ENCODE measurements around the gene RHBDD2.
"Not testable (repeated sequence)": the region's sequence is repeated elsewhere in the genome, so short reads cannot be mapped to it uniquely, and the experiment has no call there.

The RHBDD2 gene

DNA sequence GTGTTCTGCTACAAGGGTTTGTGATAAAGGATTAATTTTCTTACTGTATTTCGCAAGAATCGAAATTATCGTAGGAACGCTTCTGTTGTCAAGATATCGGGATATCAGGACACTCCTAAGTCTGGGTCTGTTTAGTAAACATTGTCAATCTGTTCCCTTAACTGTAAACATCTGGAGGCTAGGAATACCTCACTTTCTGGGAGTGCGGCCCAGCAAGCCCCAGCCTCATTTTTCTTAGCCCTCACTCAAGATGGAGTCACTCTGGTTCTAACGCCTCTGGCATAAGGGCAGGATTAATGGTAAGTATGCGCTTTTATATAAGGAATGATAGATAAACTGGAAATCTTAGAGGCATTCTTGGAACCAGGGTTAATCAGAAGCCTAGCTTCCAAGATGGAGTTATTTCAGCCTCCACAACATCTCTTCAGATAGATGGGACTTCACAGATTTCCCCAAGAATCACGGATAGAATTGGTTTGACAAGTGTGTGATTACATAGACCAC is 35.2 kb upstream of the RHBDD2 start:
- H2AFZ ChIP-seq (ENCODE audit: low read length), result no peak overlapping the region
- no peaks in the 10 kb centered on the region for H3K4me1 ChIP-seq (ENCODE audit: insufficient read depth, low read length, severe bottlenecking)
- no peak overlapping the region for H3K4me3 ChIP-seq (ENCODE audit: low read depth, low read length, poor library complexity, severe bottlenecking)
- H3F3A ChIP-seq (ENCODE audit: insufficient read depth, low read length), result no peaks in the 10 kb centered on the region
- no peak overlapping the region for H3K27ac ChIP-seq (ENCODE audit: low read depth, low read length, poor library complexity, severe bottlenecking)
- no peaks in the 10 kb centered on the region for H3K9me2 ChIP-seq (ENCODE audit: low read depth, low read length)
- H3K79me2 ChIP-seq (ENCODE audit: insufficient read depth, low read length), result no peaks in the 10 kb centered on the region
- no peaks in the 10 kb centered on the region for H3K27me3 ChIP-seq (ENCODE audit: insufficient read depth, low read length)
- H3K9me3 ChIP-seq (ENCODE audit: low read length), result no peaks in the 10 kb centered on the region
- TF ChIP-seq, protein P1, sequence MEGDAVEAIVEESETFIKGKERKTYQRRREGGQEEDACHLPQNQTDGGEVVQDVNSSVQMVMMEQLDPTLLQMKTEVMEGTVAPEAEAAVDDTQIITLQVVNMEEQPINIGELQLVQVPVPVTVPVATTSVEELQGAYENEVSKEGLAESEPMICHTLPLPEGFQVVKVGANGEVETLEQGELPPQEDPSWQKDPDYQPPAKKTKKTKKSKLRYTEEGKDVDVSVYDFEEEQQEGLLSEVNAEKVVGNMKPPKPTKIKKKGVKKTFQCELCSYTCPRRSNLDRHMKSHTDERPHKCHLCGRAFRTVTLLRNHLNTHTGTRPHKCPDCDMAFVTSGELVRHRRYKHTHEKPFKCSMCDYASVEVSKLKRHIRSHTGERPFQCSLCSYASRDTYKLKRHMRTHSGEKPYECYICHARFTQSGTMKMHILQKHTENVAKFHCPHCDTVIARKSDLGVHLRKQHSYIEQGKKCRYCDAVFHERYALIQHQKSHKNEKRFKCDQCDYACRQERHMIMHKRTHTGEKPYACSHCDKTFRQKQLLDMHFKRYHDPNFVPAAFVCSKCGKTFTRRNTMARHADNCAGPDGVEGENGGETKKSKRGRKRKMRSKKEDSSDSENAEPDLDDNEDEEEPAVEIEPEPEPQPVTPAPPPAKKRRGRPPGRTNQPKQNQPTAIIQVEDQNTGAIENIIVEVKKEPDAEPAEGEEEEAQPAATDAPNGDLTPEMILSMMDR (IDR thresholded peaks at IDR 0.05; ENCODE audit: low read length), result no peak
- TF ChIP-seq EZH2 (IDR thresholded peaks at IDR 0.05; ENCODE audit: borderline replicate concordance, low read length), result no peak
- no peak overlapping the region for H3K9ac ChIP-seq (ENCODE audit: low read length)
- no peaks in the 10 kb centered on the region for H4K20me1 ChIP-seq (ENCODE audit: insufficient read depth, low read length)
- no peak overlapping the region for H3K4me2 ChIP-seq (ENCODE audit: low read length)
- no peaks in the 10 kb centered on the region for H3K36me3 ChIP-seq (ENCODE audit: insufficient read depth, low read length)

DNA sequence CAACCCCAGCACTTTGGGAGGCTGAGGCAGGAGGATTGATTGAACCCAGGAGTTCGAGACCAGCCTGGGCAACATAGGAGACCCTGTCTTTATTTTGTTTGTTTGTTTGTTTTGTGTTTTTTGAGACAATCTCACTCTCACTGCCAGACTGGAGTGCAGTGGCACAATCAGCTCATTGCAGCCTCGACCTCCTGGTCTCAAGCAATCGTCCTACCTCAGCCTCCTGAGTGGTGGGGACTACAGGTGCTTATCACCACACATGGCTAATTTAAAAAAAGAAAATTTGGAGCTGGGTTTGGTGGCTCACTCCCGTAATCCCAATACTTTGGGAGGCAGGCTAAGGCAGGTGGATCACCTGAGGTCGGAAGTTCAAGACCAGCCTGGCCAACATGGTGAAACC is 34.7 kb upstream of the RHBDD2 start:
- Histone ChIP-seq H4K20me1 (ENCODE audit: insufficient read depth, low read length) (no peaks in the 10 kb centered on the region), H3K4me1 (ENCODE audit: insufficient read depth, low read length, severe bottlenecking) (no peaks in the 10 kb centered on the region), H3K27me3 (ENCODE audit: insufficient read depth, low read length) (no peaks in the 10 kb centered on the region), H3K4me2 (ENCODE audit: low read length) (no peak overlapping the region), H3F3A (ENCODE audit: insufficient read depth, low read length) (no peaks in the 10 kb centered on the region), H3K79me2 (ENCODE audit: insufficient read depth, low read length) (no peaks in the 10 kb centered on the region), H3K9ac (ENCODE audit: low read length) (no peak overlapping the region), H3K27ac (ENCODE audit: low read depth, low read length, poor library complexity, severe bottlenecking) (no peak overlapping the region), H3K4me3 (ENCODE audit: low read depth, low read length, poor library complexity, severe bottlenecking) (no peak overlapping the region), H3K9me3 (ENCODE audit: low read length) (no peaks in the 10 kb centered on the region), H3K9me2 (ENCODE audit: low read depth, low read length) (no peaks in the 10 kb centered on the region), H3K36me3 (ENCODE audit: insufficient read depth, low read length) (no peaks in the 10 kb centered on the region), H2AFZ (ENCODE audit: low read length) (no peak overlapping the region)
- TF ChIP-seq, protein P1 (IDR thresholded peaks at IDR 0.05; ENCODE audit: low read length), result no peak
- no peak for TF ChIP-seq EZH2 (IDR thresholded peaks at IDR 0.05; ENCODE audit: borderline replicate concordance, low read length)

- H3K9me3 ChIP-seq (ENCODE audit: low read length); H3K9me2 ChIP-seq (ENCODE audit: low read depth, low read length); H3K4me2 ChIP-seq (ENCODE audit: low read length); H3K36me3 ChIP-seq (ENCODE audit: insufficient read depth, low read length); H3K27ac ChIP-seq (ENCODE audit: low read depth, low read length, poor library complexity, severe bottlenecking); H3K4me1 ChIP-seq (ENCODE audit: insufficient read depth, low read length, severe bottlenecking); H3K79me2 ChIP-seq (ENCODE audit: insufficient read depth, low read length); H2AFZ ChIP-seq (ENCODE audit: low read length); H3K27me3 ChIP-seq (ENCODE audit: insufficient read depth, low read length); H3F3A ChIP-seq (ENCODE audit: insufficient read depth, low read length); H3K9ac ChIP-seq (ENCODE audit: low read length); H4K20me1 ChIP-seq (ENCODE audit: insufficient read depth, low read length); H3K4me3 ChIP-seq (ENCODE audit: low read depth, low read length, poor library complexity, severe bottlenecking): not testable (repeated sequence)
Measured at GRCh38 chr7:75845132-75845531, 33.7 kb upstream of the RHBDD2 start.

DNA sequence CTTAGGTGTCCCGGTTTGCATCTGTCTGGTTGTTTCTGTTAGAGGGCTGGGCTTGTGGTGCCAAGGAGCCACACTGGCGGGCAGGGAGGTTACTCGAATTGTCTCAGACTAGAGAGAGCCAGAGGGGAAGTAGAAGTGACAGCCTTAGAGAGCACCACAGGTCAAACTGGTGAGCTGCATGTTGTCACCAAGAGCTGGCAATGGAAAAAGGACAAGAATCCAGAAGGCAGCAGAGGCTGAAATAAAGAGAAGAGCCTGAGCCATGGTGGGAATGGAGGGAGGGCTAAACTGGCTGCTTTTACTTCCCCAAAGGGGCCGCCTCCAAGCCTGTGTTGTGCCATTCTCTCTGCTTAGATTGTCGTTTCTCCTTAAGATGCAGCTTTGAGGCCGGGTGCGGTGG is 31.1 kb upstream of the RHBDD2 start:
- no peak overlapping the region for H3K4me3 ChIP-seq (ENCODE audit: low read depth, low read length, poor library complexity, severe bottlenecking)
- H3K4me2 ChIP-seq (ENCODE audit: low read length), result no peak overlapping the region
- no peaks in the 10 kb centered on the region for H3K27me3 ChIP-seq (ENCODE audit: insufficient read depth, low read length)
- no peaks in the 10 kb centered on the region for H3F3A ChIP-seq (ENCODE audit: insufficient read depth, low read length)
- no peaks in the 10 kb centered on the region for H3K36me3 ChIP-seq (ENCODE audit: insufficient read depth, low read length)
- H3K79me2 ChIP-seq (ENCODE audit: insufficient read depth, low read length), result no peaks in the 10 kb centered on the region
- no peak overlapping the region for H3K27ac ChIP-seq (ENCODE audit: low read depth, low read length, poor library complexity, severe bottlenecking)
- no peaks in the 10 kb centered on the region for H3K9me2 ChIP-seq (ENCODE audit: low read depth, low read length)
- no peaks in the 10 kb centered on the region for H3K9me3 ChIP-seq (ENCODE audit: low read length)
- no peaks in the 10 kb centered on the region for H3K4me1 ChIP-seq (ENCODE audit: insufficient read depth, low read length, severe bottlenecking)
- no peak overlapping the region for H3K9ac ChIP-seq (ENCODE audit: low read length)
- TF ChIP-seq, protein P1 (IDR thresholded peaks at IDR 0.05; ENCODE audit: low read length), result no peak
- no peak for TF ChIP-seq EZH2 (IDR thresholded peaks at IDR 0.05; ENCODE audit: borderline replicate concordance, low read length)
- no peak overlapping the region for H2AFZ ChIP-seq (ENCODE audit: low read length)
- no peaks in the 10 kb centered on the region for H4K20me1 ChIP-seq (ENCODE audit: insufficient read depth, low read length)

All from OCI-LY1 (cell line).